Measurements from ENCODE around the gene TRPC4.

The TRPC4 gene

GRCh38 chr13:37869756-37870488, at the start of gene TRPC4:
TRPC4 (minus strand) TSS chr13:37869772; CDS start chr13:37783333, 86,439 bp downstream.
- no peak for DNase-seq

- DNase-seq, result no peak
Measured at GRCh38 chr13:37918751-37919150, 49.2 kb upstream of the TRPC4 start.

GRCh38 chr13:37918116-37918714, 48.6 kb upstream of the TRPC4 start:
- no peak for DNase-seq

- no peak for DNase-seq
Measured at GRCh38 chr13:37914781-37915391, 45.3 kb upstream of the TRPC4 start.

- no peak for DNase-seq
Measured at GRCh38 chr13:37910790-37911189, 41.2 kb upstream of the TRPC4 start.

GRCh38 chr13:37906880-37907279, 37.3 kb upstream of the TRPC4 start:
- DNase-seq, result no peak

- no peak for DNase-seq
Measured at GRCh38 chr13:37905736-37906135, 36.2 kb upstream of the TRPC4 start.

GRCh38 chr13:37899753-37900152, 30.2 kb upstream of the TRPC4 start:
- no peak for DNase-seq

- DNase-seq, result no peak
Measured at GRCh38 chr13:37893321-37893720, 23.7 kb upstream of the TRPC4 start.

- no peak for DNase-seq
Measured at GRCh38 chr13:37889820-37890219, 20.2 kb upstream of the TRPC4 start.

GRCh38 chr13:37889102-37889501, 19.5 kb upstream of the TRPC4 start:
- DNase-seq, result no peak

GRCh38 chr13:37886879-37887278, 17.3 kb upstream of the TRPC4 start:
- DNase-seq, result no peak

- no peak for DNase-seq
Measured at GRCh38 chr13:37884674-37885073, 15.1 kb upstream of the TRPC4 start.

GRCh38 chr13:37884026-37884425, 14.5 kb upstream of the TRPC4 start:
- no peak for DNase-seq

GRCh38 chr13:37878921-37879320, 9.3 kb upstream of the TRPC4 start:
- DNase-seq, result no peak

GRCh38 chr13:37878496-37878895, 8.9 kb upstream of the TRPC4 start:
- no peak for DNase-seq

GRCh38 chr13:37870895-37871550, 1.5 kb upstream of the TRPC4 start:
- no peak for DNase-seq

GRCh38 chr13:37870489-37870845, 895 bp upstream of the TRPC4 start:
- no peak for DNase-seq

GRCh38 chr13:37869506-37869755, 141 bp downstream of the TRPC4 start:
- no peak for DNase-seq

GRCh38 chr13:37868691-37869505, 674 bp downstream of the TRPC4 start:
- no peak for DNase-seq

- no peak for DNase-seq
Measured at GRCh38 chr13:37863708-37864107, 5.9 kb downstream of the TRPC4 start.

- DNase-seq, result no peak
Measured at GRCh38 chr13:37835392-37835791, 34.2 kb downstream of the TRPC4 start.

- DNase-seq, result no peak
Measured at GRCh38 chr13:37833411-37833810, 36.2 kb downstream of the TRPC4 start.

Measured in CD4-positive, alpha-beta T cell treated with Interleukin-10 for 1 hour (primary cell).